K562 (cell line): ENCODE data around the gene KIAA0513. TPM values are rescaled to one million over a fixed set of nuclear protein-coding genes. Genes with fewer than 3 reads are reported as not detected.
A peak's percentile ranks its signal among the peaks of the same experiment; 100 is the strongest.

ENCODE experiments used
- CBX5 ChIP-seq: IDR thresholded peaks from 2 replicates; pipeline ENCODE4 v1.6.1; 2014; ENCODE audit warnings: low read depth, borderline replicate concordance
- CC2D1A ChIP-seq: fragments of 450-650 bp; IDR thresholded peaks from 2 replicates; pipeline ENCODE4 v1.6.1; 2017; ENCODE audit warnings: mild to moderate bottlenecking
- FOXJ2 ChIP-seq: fragments of 200-800 bp; sonication (Bioruptor generic); IDR thresholded peaks from 2 replicates; pipeline ENCODE4 v1.6.1; 2016; ENCODE audit warnings: missing genetic modification characterization, missing compliant biosample characterization
- GTF2F1 ChIP-seq: IDR thresholded peaks from 2 replicates; pipeline ENCODE4 v1.6.1; 2011; ENCODE audit warnings: low read depth, low read length, improper control_type of control experiment
- HES1 ChIP-seq: fragments of 450-650 bp; IDR thresholded peaks from 2 replicates; pipeline ENCODE4 v1.6.1; 2016; ENCODE audit warnings: low read depth, mild to moderate bottlenecking, moderate library complexity
- MECOM ChIP-seq: fragments of 250-450 bp; sonication (Bioruptor Pico); IDR thresholded peaks from 2 replicates; pipeline ENCODE4 v1.8.0; 2022; ENCODE audit warnings: inconsistent platforms
- MEF2A ChIP-seq: IDR thresholded peaks from 2 replicates; pipeline ENCODE4 v1.6.1; 2011; ENCODE audit warnings: low read depth, mild to moderate bottlenecking, low read length, moderate library complexity; ENCODE audit not compliant: control insufficient read depth
- MEF2D ChIP-seq: conservative IDR thresholded peaks from 2 replicates; pipeline ENCODE4 v1.6.1; 2016; ENCODE audit warnings: low read depth, missing genetic modification characterization, missing compliant biosample characterization
- MYBL2 ChIP-seq, 2 experiments: fragments of 450-650 bp in 1 of 2; sonication (generic) in 1 of 2; formaldehyde crosslinking in 1 of 2; IDR thresholded peaks; 2 replicates each; pipeline versions ENCODE4 v1.6.1 to v1.8.1; 2017 to 2022; ENCODE audit warnings: borderline replicate concordance in 1 of 2, inconsistent platforms in 1 of 2, low read depth in 1 of 2, mild to moderate bottlenecking in 1 of 2, missing genetic modification reagents in 1 of 2, moderate library complexity in 1 of 2
- NCOA4 ChIP-seq: fragments of 450-650 bp; IDR thresholded peaks from 2 replicates; pipeline ENCODE4 v1.6.1; 2018; ENCODE audit warnings: mild to moderate bottlenecking; ENCODE audit not compliant: partially characterized antibody
- NEUROD1 ChIP-seq: fragments of 150-350 bp; IDR thresholded peaks from 2 replicates; pipeline ENCODE4 v1.6.1; 2014; ENCODE audit warnings: borderline replicate concordance, low read length, low read depth; ENCODE audit not compliant: partially characterized antibody
- PML ChIP-seq: IDR thresholded peaks from 2 replicates; pipeline ENCODE4 v1.6.1; 2012; ENCODE audit warnings: low read length, inconsistent platforms
- SMAD2 ChIP-seq: fragments of 150-350 bp; IDR thresholded peaks from 2 replicates; pipeline ENCODE4 v1.6.1; 2014; ENCODE audit warnings: low read depth, mild to moderate bottlenecking, low read length
- SRF ChIP-seq, 2 experiments: fragments of 250-450, 450-650 bp in 1 of 2; sonication (Bioruptor Pico) in 1 of 2; sonication (generic) in 1 of 2; formaldehyde crosslinking; IDR thresholded peaks; 2 replicates each; pipeline versions ENCODE4 v1.5.0 to v1.5.1; 2020 to 2022; ENCODE audit warnings: mild to moderate bottlenecking in 1 of 2, missing genetic modification reagents in 1 of 2
- ZNF12 ChIP-seq: sonication (generic); formaldehyde crosslinking; IDR thresholded peaks from 2 replicates; pipeline ENCODE4 v1.4.0; 2020; ENCODE audit warnings: mild to moderate bottlenecking, missing genetic modification reagents
- ZNF133 ChIP-seq: fragments of 250-450 bp; sonication (Bioruptor Pico); IDR thresholded peaks from 2 replicates; pipeline ENCODE4 v1.4.0; 2020; ENCODE audit warnings: mild to moderate bottlenecking
- ZNF143 ChIP-seq: sonication (generic); formaldehyde crosslinking; IDR thresholded peaks from 2 replicates; pipeline ENCODE4 v1.9.0; 2022; ENCODE audit warnings: mild to moderate bottlenecking, missing genetic modification reagents
- ZNF175 ChIP-seq: fragments of 200-800 bp; sonication (Bioruptor generic); IDR thresholded peaks from 2 replicates; pipeline ENCODE4 v1.6.1; 2016; ENCODE audit warnings: low read depth, mild to moderate bottlenecking, missing genetic modification characterization, missing compliant biosample characterization
- ZNF592 ChIP-seq: fragments of 450-650 bp; IDR thresholded peaks from 2 replicates; pipeline ENCODE4 v1.6.1; 2017; ENCODE audit warnings: antibody characterized with exemption, mild to moderate bottlenecking
- ZNF76 ChIP-seq: fragments of 250-450 bp; sonication (Bioruptor Pico); IDR thresholded peaks from 2 replicates; pipeline ENCODE4 v1.4.0; 2020; ENCODE audit warnings: mild to moderate bottlenecking, moderate library complexity, borderline replicate concordance
- ZNF79 ChIP-seq: fragments of 250-450 bp; sonication (Bioruptor Pico); IDR thresholded peaks from 2 replicates; pipeline ENCODE4 v1.4.0; 2020; ENCODE audit warnings: low read depth, mild to moderate bottlenecking, moderate library complexity
- polyA plus RNA-seq, 8 experiments: library from polyadenylated mRNA; depleted of rRNA in 4 of 8; stranded (reverse) in 5 of 8; unstranded in 3 of 8; fragments of >200 nt; fragmentation: Nextera tagmentation in 2 of 8; fragmentation: Illumina TruSeq in 1 of 8; extraction: Ambion mirVana in 2 of 8; extraction: Trizol in 1 of 8; gene quantifications; 2 replicates each; pipeline versions ENCODE4 v1.2.1 to v1.2.3, GENCODE V29; 2011 to 2014; ENCODE audit warnings: inconsistent platforms in 1 of 8, missing spikeins in 1 of 8
- total RNA-seq, 7 experiments: library from RNA; depleted of rRNA in 6 of 7; stranded (reverse); fragments of >200 nt in 6 of 7; fragmentation: Illumina TruSeq in 2 of 7; extraction: Trizol in 2 of 7; gene quantifications; 2 replicates each; pipeline versions ENCODE4 v1.2.1 to v1.2.3, GENCODE V29; 2011 to 2021; ENCODE audit warnings: low replicate concordance in 1 of 7
- TF ChIP-seq, protein P1 (sequence below): sonication (generic); formaldehyde crosslinking; IDR thresholded peaks from 2 replicates; pipeline ENCODE4 v1.9.0; 2022; ENCODE audit warnings: mild to moderate bottlenecking, missing genetic modification reagents

Gene KIAA0513
- total and polyA plus RNA-seq, 9 of the 15 experiments (the other 6 are each of a cell fraction or from before 2014, with no cell fraction given), result 0.18 to 13.7 (median 10.2) TPM

GRCh38 chr16:85055493-85056210, 28.1 kb downstream of the KIAA0513 start (continued):
- TF ChIP-seq MEF2A (no peak), SMAD2 (no peak), GTF2F1 (no peak), CBX5 (no peak), ZNF76 (CRISPR knock-in tag) (0 out of 2 replicates have a peak, but pooled peaks have one; percentile 21), HES1 (peak; percentile 94), CC2D1A (peak; percentile 18; the same call in 1 of the 2 replicates), MECOM (CRISPR knock-in tag) (no peak), NCOA4 (no peak), FOXJ2 (tag) (peak; percentile 85), ZNF12 (CRISPR knock-in tag) (peak; percentile 74; the same call in 1 of the 2 replicates), ZNF175 (CRISPR knock-in tag) (no peak), ZNF79 (no peak; the same call in 1 of the 2 replicates), MYBL2 (IDR thresholded peaks at IDR 0.05; ENCODE audit: low read depth) (no peak), MYBL2 (CRISPR knock-in tag; IDR thresholded peaks at IDR 0.05; ENCODE audit: borderline replicate concordance) (no peak), PML (peak; percentile 46; the same call in 1 of the 2 replicates), MEF2D (tag) (peak; percentile 51), ZNF143 (CRISPR knock-in tag) (no peak), SRF (CRISPR knock-in tag; IDR thresholded peaks at IDR 0.05) (0 out of 4 replicates have a peak, but pooled peaks of 1 of the 2 experiments have one; percentile 58), NEUROD1 (peak; percentile 26), ZNF592 (no peak), ZNF133 (CRISPR knock-in tag) (no peak)
- TF ChIP-seq, protein P1, sequence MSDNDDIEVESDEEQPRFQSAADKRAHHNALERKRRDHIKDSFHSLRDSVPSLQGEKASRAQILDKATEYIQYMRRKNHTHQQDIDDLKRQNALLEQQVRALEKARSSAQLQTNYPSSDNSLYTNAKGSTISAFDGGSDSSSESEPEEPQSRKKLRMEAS (CRISPR knock-in tag), result peak; percentile 86
